ENCODE measurements around the gene SLX4IP.

SLX4IP gene

GRCh38 chr20:10555393-10555792 lies 120.3 kb downstream of the SLX4IP start:
- TF ChIP-seq CTCF (conservative IDR thresholded peaks at IDR 0.05; ENCODE audit: low read depth, low read length), result no peak
- no peak overlapping the region for H3K4me3 ChIP-seq (IDR thresholded peaks at IDR 0.05; ENCODE audit: insufficient read depth, low read depth, low read length)
- H3K27ac ChIP-seq, result no peak overlapping the region
- no peak overlapping the region for H2AFZ ChIP-seq (ENCODE audit: low read depth)
- H3K36me3 ChIP-seq (ENCODE audit: insufficient read depth), result no peaks in the 10 kb centered on the region
- no peaks in the 10 kb centered on the region for H3K27me3 ChIP-seq (ENCODE audit: insufficient read depth, low read depth)
- H3K4me2 ChIP-seq, result no peak overlapping the region
- H4K20me1 ChIP-seq (ENCODE audit: insufficient read depth), result no peaks in the 10 kb centered on the region
- H3K79me2 ChIP-seq (ENCODE audit: insufficient read depth, low read depth), result no peaks in the 10 kb centered on the region
- peaks cover 22% of the 10 kb centered on the region for H3K4me1 ChIP-seq (ENCODE audit: low read depth, poor library complexity, severe bottlenecking)
- no peak overlapping the region for H3K9ac ChIP-seq

GRCh38 chr20:10555865-10556308 lies 120.8 kb downstream of the SLX4IP start:
- Histone ChIP-seq H3K9ac (no peak overlapping the region), H4K20me1 (ENCODE audit: insufficient read depth) (no peaks in the 10 kb centered on the region), H3K27me3 (ENCODE audit: insufficient read depth, low read depth) (no peaks in the 10 kb centered on the region), H3K79me2 (ENCODE audit: insufficient read depth, low read depth) (no peaks in the 10 kb centered on the region), H3K36me3 (ENCODE audit: insufficient read depth) (no peaks in the 10 kb centered on the region), H3K4me3 (IDR thresholded peaks at IDR 0.05; ENCODE audit: insufficient read depth, low read depth, low read length) (no peak overlapping the region), H3K4me1 (ENCODE audit: low read depth, poor library complexity, severe bottlenecking) (peaks cover 22% of the 10 kb centered on the region), H2AFZ (ENCODE audit: low read depth) (no peak overlapping the region), H3K4me2 (no peak overlapping the region), H3K27ac (no peak overlapping the region)
- no peak for TF ChIP-seq CTCF (conservative IDR thresholded peaks at IDR 0.05; ENCODE audit: low read depth, low read length)

GRCh38 chr20:10556519-10557083 lies 121.5 kb downstream of the SLX4IP start:
- Histone ChIP-seq H3K36me3 (ENCODE audit: insufficient read depth) (no peaks in the 10 kb centered on the region), H3K4me2 (no peak overlapping the region), H3K9ac (no peak overlapping the region), H4K20me1 (ENCODE audit: insufficient read depth) (no peaks in the 10 kb centered on the region), H3K27ac (no peak overlapping the region), H3K4me1 (ENCODE audit: low read depth, poor library complexity, severe bottlenecking) (peaks cover 22% of the 10 kb centered on the region), H3K4me3 (IDR thresholded peaks at IDR 0.05; ENCODE audit: insufficient read depth, low read depth, low read length) (no peak overlapping the region), H3K27me3 (ENCODE audit: insufficient read depth, low read depth) (no peaks in the 10 kb centered on the region), H3K79me2 (ENCODE audit: insufficient read depth, low read depth) (no peaks in the 10 kb centered on the region), H2AFZ (ENCODE audit: low read depth) (no peak overlapping the region)
- TF ChIP-seq CTCF (conservative IDR thresholded peaks at IDR 0.05; ENCODE audit: low read depth, low read length), result no peak

- peaks cover 15% of the 10 kb centered on the region for H3K4me1 ChIP-seq (ENCODE audit: low read depth, poor library complexity, severe bottlenecking)
Measured at GRCh38 chr20:10557685-10558084, 122.6 kb downstream of the SLX4IP start.

More at GRCh38 chr20:10557685-10558084, 122.6 kb downstream of the SLX4IP start:
- H3K27ac ChIP-seq, result no peak overlapping the region
- no peak overlapping the region for H3K4me3 ChIP-seq (IDR thresholded peaks at IDR 0.05; ENCODE audit: insufficient read depth, low read depth, low read length)
- TF ChIP-seq CTCF (conservative IDR thresholded peaks at IDR 0.05; ENCODE audit: low read depth, low read length), result no peak
- no peak overlapping the region for H3K4me2 ChIP-seq
- no peak overlapping the region for H2AFZ ChIP-seq (ENCODE audit: low read depth)
- H3K79me2 ChIP-seq (ENCODE audit: insufficient read depth, low read depth), result no peaks in the 10 kb centered on the region
- no peak overlapping the region for H3K9ac ChIP-seq
- H3K27me3 ChIP-seq (ENCODE audit: insufficient read depth, low read depth), result no peaks in the 10 kb centered on the region
- H4K20me1 ChIP-seq (ENCODE audit: insufficient read depth), result no peaks in the 10 kb centered on the region
- no peaks in the 10 kb centered on the region for H3K36me3 ChIP-seq (ENCODE audit: insufficient read depth)

All from KMS-11 (cell line).